Mammary epithelial cell (primary cell): Measurements from ENCODE around the gene MYO1F.

ENCODE experiments used
- EZH2 ChIP-seq: IDR thresholded peaks from 2 replicates; pipeline ENCODE4 v1.6.1; 2012; ENCODE audit warnings: low read length, inconsistent platforms, borderline replicate concordance
- TF ChIP-seq, protein P1 (sequence below), 2 donors: IDR thresholded peaks in 1 of 2; conservative IDR thresholded peaks in 1 of 2; 2 replicates each; pipeline ENCODE4 v1.5.1; 2011 to 2012; ENCODE audit warnings: inconsistent platforms in 2 of 2, low read length in 2 of 2, mild to moderate bottlenecking in 2 of 2, control low read depth in 1 of 2, low read depth in 1 of 2; ENCODE audit not compliant: insufficient read depth in 1 of 2; ENCODE audit errors: extremely low read depth in 1 of 2

DNA sequence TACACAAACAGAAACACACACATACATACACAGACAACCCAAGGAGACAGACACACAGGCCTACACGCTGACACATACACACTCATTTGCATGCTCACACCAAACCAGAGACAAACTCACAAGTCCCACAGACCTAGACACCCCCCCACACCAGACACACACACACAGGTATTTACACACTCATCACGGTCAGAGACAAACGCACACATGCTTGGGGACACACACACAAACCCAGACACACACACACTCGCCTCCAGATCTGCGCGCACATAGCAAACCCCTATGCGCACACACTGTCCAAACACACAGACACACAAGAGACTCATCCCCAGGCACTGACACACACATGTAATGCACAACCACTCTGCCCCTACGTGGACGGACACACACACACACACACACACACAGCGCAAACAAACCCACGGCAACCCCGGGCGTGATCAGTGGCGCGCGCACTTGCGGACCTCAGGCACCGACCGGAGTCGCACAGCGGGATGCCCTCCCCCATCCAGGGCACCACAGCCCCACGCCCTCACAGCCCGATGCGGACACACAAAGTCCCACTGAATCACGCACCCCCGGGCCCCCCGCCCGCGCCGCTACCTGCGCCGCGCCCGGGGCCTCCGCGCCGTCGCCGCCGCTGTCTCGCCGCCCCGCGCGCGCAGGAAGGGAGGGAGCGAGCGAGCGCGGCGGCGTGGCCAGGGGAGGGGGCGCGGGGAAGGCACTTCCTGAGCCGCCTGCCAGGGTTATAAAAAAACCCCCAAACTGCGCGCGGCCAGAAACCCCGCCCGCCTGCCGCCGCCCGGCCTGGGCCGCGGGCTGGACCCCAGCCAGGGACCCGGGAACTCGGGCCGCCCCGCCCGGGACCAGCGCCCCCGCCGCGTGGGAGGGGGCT is 33.0 kb upstream of the MYO1F start, which contains the start of gene ADAMTS10:
- no peak for TF ChIP-seq EZH2
- TF ChIP-seq, protein P1, sequence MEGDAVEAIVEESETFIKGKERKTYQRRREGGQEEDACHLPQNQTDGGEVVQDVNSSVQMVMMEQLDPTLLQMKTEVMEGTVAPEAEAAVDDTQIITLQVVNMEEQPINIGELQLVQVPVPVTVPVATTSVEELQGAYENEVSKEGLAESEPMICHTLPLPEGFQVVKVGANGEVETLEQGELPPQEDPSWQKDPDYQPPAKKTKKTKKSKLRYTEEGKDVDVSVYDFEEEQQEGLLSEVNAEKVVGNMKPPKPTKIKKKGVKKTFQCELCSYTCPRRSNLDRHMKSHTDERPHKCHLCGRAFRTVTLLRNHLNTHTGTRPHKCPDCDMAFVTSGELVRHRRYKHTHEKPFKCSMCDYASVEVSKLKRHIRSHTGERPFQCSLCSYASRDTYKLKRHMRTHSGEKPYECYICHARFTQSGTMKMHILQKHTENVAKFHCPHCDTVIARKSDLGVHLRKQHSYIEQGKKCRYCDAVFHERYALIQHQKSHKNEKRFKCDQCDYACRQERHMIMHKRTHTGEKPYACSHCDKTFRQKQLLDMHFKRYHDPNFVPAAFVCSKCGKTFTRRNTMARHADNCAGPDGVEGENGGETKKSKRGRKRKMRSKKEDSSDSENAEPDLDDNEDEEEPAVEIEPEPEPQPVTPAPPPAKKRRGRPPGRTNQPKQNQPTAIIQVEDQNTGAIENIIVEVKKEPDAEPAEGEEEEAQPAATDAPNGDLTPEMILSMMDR (conservative IDR thresholded peaks at IDR 0.05 in 1 of 2, IDR thresholded peaks at IDR 0.05 in 1 of 2; ENCODE audit: extremely low read depth in 1 of 2, insufficient read depth in 1 of 2, low read depth in 1 of 2, low read length in 2 of 2) = no peak
